Hematopoietic multipotent progenitor cell treated with erythropoietin and hydrocortisone succinate and interleukin-3 and kit ligand, for 4 days (in vitro differentiated cells): ENCODE results near the gene FMR1.

Source experiments
- DNase-seq: peaks from one replicate; pipeline ENCODE4 v3.0.0-alpha.2; 2015

FMR1 gene

GRCh38 chrX:147911192-147912022 is at the start of gene FMR1:
Gene FMR1 (plus strand): TSS chrX:147911919. CDS start chrX:147912180, 261 bp downstream.
- peak; percentile 96 for DNase-seq

DNA sequence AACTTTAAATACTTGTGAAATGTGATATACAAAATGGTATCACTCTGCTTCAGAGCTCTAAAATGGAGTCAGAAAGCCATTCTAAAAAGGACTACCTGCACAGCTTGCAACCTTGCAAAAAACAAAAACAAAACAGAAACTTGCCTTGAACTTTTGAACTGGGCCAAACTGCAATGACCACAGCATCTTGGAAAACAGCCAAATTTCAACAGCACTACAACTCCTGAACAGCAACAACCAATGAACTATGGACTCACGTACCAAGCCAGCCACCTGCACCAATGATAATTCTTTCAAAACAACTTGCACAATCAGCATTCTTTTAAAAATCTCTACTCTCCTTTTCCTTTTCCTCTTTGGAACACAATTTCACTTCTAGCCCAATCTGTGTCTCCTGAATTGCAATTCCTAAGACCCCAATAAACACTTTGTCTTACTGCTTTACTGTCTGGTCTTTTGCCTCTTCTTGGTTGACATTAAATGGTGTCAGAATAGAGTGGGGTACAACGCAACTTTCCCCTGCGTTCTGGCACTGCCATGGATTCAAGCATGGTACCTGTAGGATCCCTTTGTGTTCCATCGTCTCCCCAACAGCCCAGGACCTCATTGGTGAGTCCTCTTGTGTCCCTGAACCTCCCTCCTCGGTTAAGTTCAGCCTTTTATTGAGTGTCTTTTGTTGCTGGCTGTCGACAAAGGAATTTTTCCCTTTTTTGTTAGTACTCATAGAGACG is 35.7 kb upstream of the FMR1 start:
- DNase-seq = peak; percentile 13

DNA sequence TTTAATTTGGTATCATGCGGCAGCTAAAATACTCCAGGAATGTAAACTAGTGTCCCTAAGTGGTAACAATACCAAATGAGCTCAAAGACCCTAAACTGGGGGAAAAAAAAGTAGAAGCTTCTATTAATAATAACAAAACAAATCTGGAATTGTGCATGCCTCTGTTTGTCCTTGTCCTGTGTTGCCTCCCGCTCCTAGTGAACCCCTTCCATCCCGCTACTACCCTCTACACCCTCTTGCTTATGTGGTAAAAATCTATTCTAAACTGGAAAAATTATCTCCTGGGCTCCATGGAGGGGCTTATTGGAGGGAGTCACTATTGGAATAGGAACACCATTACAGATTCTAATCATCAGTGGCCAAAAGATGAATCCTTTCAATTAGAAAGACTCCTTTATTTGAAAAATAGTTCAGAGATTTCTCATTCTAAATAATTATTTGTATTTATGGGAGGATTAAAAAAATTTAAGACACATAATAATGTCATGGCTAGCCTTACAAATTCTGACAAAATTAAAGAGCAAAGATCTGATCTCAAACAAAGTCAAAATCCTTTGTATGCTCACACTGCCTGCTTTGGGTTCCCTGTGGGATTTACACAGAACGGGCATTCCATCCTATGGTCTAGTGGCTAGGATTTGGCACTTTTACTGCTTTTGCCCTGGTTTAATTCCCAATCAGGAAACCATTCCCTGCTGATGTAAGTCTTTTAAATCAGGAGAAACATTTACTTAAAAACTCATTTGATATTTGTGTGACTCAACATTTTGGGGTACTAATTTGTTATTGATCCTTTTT is 34.7 kb upstream of the FMR1 start:
- no peak for DNase-seq

DNA sequence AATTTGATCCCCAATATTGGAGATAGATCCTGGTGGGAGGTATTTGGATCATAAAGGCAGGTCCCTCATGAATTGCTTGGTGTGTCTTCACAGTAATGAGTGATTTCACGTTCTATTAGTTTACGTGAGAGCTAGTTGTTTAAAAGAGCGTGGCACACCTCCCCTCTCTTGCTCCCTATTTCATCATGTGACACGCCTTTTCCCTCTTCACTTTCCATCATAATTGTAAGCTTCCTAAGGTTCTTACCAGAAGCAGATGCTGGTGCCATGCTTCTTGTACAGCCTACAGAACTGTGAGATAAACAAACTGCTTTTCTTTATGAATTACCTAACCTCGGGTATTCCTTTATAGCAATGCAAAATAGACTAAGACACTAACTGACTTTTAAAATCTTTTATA is 34.0 kb upstream of the FMR1 start:
- no peak for DNase-seq

GRCh38 chrX:147884958-147885357 is 26.8 kb upstream of the FMR1 start:
- DNase-seq = peak; percentile 4

- no peak for DNase-seq
These were observed 21.0 kb upstream of the FMR1 start for GRCh38 chrX:147890756-147891155.

- DNase-seq = no peak
These were observed 19.8 kb upstream of the FMR1 start for GRCh38 chrX:147891896-147892295.

DNA sequence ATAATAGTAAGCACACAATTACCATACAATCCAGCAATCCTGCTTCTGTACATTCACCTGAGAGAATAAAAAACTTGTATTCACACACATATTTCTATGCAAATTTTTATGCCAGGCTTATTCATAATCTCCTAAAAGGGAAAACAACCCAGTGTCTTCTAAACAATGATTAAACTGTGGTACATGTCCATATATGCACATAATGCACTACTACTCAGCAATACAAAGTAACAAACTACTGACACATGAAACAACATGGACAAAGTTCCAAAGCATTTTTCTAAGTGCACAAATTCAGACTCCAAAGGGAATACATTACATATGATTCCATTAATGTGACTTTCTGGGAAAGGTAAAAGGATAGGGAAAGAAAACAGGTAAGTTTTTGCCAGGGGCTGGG is 18.0 kb upstream of the FMR1 start:
- no peak for DNase-seq

DNA sequence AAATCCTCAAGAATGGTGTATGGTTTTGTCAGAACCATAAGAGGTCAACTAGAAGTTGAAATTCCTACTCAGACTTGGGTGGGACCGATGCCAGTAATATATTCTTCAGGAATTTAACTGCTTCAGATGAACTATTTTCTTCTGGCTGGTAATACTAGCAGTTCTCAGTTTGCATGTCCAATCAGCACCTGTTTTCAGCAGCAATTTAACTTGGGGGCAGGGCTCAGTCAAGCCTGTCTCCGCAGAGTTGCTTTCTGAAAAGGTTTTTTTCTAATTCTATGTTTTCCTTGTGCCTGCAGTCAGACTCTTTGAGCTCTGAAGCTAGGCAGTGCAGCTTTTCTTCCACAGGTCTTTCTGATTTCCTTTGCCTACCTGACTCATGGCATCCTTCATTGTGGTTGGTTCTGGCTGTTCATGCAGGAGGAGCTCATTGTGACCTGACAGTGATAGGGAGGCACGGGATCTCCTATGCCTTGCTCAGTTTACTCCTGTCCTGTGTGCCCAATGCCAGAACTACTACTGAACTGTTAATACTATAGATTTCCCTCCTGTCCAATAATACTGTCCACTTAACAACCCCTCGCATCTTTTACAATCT is 17.3 kb upstream of the FMR1 start:
- DNase-seq = no peak

GRCh38 chrX:147897117-147897516 is 14.6 kb upstream of the FMR1 start:
- DNase-seq = no peak

DNA sequence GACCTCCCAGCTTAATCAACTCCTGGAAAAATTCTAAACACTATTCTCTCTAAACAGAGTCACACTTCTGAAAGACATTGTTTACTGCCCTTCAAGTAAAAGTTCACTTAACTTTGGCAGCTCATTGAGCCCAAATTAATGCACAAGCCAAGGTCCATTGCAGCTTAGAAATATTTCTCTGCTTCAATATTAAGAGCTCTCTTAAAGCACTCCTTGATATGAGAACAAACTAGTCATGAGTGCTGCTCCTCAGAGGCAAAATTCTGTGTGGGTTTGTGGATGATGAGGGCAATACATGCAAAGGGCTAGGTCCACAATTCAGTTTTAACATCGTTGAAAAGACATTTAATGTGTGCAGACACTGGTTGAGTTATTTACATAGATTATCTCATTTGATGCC is 12.8 kb upstream of the FMR1 start:
- DNase-seq = no peak

DNA sequence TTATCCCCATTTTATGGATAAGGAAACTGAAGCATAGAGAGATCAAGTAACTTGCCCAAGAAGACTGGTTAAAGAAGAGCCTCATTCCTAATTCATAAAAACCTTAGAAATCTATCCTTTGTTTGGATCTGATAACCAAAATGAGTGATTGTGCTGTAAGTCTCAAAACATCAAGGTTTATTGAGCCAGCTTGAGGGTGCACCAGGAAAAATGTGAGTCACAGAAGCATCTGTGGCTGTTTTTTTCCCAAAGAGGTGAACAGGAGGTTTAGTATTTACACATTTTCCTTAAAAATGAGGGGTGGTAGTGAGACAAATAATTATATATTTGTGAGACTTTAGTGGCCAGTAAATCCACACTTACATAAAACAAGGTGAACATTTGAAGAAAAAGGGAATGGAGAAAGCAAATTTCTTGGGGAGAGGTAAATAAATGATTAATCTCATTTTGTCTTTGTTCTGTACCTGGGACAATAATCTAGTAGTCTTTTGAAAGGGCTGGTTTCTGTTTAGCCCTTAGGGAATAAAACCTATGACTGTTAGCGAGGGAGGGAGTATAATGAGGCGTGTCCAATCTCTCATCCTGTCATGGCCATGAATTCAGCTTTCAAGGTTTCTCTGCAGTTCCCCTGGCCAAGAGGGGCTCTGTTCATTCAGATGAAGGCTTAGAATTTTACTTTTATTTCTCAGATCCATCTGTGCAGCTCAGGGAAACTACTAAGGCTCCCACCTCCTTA is 12.2 kb upstream of the FMR1 start:
- no peak for DNase-seq

GRCh38 chrX:147900349-147900748 is 11.4 kb upstream of the FMR1 start:
- no peak for DNase-seq

DNA sequence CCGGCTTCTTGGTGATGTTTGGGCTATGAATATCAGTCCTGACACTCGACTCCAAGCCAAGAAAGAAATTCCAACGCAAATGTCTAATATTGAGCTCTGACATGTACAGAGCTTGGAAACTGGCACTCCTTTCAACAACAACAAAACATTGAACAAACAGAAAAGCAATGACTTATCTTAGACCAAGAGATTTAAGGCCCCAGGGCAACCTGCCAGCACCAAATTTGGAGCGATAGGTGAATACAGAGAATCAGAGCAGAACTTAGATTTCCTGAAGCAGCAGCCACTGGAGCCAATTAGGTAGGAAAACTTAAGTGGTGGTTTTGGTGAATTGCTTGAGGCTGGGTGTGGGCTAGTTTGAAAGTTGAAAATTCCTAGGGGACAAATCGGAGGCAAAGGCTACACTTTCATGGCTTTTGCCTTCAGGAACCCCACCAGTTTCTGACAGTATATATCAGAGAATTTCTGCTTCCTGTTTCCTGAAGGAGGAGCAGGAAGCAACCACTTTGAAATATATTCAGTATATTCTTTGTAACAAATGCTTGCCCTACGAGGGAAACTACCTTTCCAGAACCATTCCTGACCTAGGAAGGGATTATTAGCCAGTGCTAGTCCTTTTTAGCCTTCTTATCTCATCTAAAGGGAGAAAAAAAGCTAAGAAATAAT is 10.1 kb upstream of the FMR1 start:
- no peak for DNase-seq

GRCh38 chrX:147902270-147902669 is 9.4 kb upstream of the FMR1 start:
- no peak for DNase-seq

GRCh38 chrX:147908106-147908505 is 3.6 kb upstream of the FMR1 start:
- DNase-seq = no peak

GRCh38 chrX:147910607-147911006 is 1.1 kb upstream of the FMR1 start:
- no peak for DNase-seq

- peak; percentile 69 for DNase-seq
These were observed 528 bp downstream of the FMR1 start for GRCh38 chrX:147912093-147912801.

GRCh38 chrX:147913570-147913969 is 1.9 kb downstream of the FMR1 start:
- no peak for DNase-seq

GRCh38 chrX:147914591-147914990 is 2.9 kb downstream of the FMR1 start:
- no peak for DNase-seq

DNA sequence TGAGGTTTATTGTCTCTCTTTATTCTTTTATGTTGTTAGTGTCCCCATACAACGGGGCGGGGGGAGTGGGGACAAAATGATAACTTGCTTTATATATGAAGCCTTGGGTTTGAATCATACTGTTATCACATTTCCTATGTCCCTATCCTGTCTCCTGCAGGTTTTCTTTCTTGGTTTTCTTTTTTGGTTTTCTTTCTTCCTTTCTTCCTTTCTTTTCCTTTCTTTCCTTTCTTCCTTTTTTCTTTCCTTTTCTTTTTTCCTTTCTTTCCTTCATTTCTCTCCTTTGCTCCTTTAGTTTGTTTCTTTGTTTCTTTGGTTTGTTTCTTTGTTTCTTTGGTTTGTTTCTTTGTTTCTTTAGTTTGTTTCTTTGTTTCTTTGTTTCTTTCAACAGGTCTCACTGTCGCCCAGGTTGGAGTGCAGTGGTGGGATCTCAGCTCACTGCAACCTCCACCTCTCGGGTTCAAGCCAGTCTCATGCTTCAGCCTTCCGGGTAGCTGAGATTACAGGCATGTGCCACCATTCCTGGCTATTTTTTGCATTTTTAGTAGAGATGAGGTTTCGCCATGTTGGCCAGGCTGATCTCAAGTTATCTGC is 4.8 kb downstream of the FMR1 start:
- DNase-seq = no peak
